GM08714 (cell line): ENCODE results near the gene PSAP.

Experiments used
- H3K4me3 ChIP-seq: fragments of 200-500 bp; sonication (Bioruptor generic); 2 replicates; pipeline ENCODE4 v1.5.1; 2014; ENCODE audit warnings: mild to moderate bottlenecking, low read length, inconsistent platforms
- ZNF274 ChIP-seq: IDR thresholded peaks from 2 replicates; pipeline ENCODE4 v1.6.1; 2012; ENCODE audit warnings: mild to moderate bottlenecking, low read depth, low read length

PSAP gene

GRCh38 chr10:71789871-71790270 lies 61.2 kb downstream of the PSAP start:
- no peak for TF ChIP-seq ZNF274
- H3K4me3 ChIP-seq, result no peak overlapping the region

GRCh38 chr10:71788954-71789353 lies 62.1 kb downstream of the PSAP start:
- no peak overlapping the region for H3K4me3 ChIP-seq
- TF ChIP-seq ZNF274, result no peak

- TF ChIP-seq ZNF274, result no peak
- H3K4me3 ChIP-seq, result no peak overlapping the region
Measured at GRCh38 chr10:71784679-71785272, 66.3 kb downstream of the PSAP start.

GRCh38 chr10:71783917-71784678 lies 67.0 kb downstream of the PSAP start:
- no peak overlapping the region for H3K4me3 ChIP-seq
- no peak for TF ChIP-seq ZNF274

DNA sequence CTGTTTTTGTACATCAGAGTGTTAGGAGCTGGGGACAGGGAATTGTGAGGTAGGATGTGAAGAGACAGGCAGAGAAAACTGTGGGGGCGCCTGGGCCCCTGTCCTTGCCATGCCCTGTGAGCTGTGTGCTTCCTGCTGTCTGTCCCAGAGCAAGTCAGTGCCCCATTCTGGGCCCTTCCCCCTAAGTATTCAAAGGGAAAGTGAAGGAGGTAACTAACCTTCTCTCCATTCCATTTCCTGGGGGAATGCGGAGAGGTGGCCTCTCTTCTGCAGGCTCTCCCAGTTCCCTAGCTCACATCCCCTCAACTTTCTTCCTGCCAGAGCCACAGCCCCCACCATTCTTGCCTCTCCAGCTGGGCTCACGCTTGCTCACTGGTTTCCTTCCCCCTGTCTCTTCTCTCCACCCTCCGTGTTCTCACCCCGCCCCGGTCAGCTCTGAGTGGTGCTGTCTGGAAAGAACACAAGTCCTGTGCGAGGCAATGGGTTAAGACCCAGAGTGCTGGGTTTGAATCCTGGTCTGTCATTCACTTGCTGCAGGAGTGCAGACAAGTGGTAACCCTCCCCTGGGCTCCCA lies 68.0 kb downstream of the PSAP start:
- no peak for TF ChIP-seq ZNF274
- H3K4me3 ChIP-seq, result no peak overlapping the region

DNA sequence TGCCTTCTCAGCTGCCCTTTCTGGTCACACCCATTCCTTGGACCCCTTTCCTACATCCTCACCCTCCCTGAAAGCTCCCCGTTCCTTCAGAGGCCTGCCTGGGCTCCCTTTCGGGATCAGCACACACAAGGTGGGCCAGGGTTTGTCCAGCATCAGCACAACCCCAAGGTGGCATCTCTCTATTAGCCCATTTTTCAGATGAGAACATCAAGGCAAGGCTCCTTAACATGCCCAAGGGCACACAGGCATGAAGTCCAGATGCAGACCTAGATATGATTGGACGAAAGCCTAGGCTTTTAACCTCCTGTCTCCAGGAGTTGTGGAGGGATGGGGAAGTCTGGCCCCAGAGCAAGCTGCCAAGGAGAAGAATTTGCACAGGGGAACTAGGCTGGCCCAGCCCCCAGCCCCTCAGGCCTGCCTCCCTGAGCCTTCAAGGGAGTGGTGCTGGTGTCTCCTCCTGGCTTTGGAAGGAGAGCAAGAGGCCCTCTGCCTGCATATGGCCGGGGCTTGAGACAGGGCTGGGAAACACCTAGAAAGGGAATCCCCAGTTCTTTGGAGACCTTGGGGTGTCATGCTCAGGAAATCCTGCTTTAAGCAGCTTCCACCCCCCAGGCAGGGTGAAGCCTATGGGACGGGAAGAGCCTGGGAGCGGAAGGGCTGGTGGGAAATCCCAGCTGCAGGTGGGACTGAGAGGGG lies 68.7 kb downstream of the PSAP start:
- TF ChIP-seq ZNF274, result no peak
- H3K4me3 ChIP-seq, result no peak overlapping the region

GRCh38 chr10:71780719-71781118 lies 70.3 kb downstream of the PSAP start:
- H3K4me3 ChIP-seq, result no peak overlapping the region
- TF ChIP-seq ZNF274, result no peak

- no peak for TF ChIP-seq ZNF274
- no peak overlapping the region for H3K4me3 ChIP-seq
Measured at GRCh38 chr10:71780156-71780555, 70.9 kb downstream of the PSAP start.

- TF ChIP-seq ZNF274, result no peak
- no peak overlapping the region for H3K4me3 ChIP-seq
Measured at GRCh38 chr10:71779641-71780040, 71.4 kb downstream of the PSAP start.

- H3K4me3 ChIP-seq, result no peak overlapping the region
- TF ChIP-seq ZNF274, result no peak
Measured at GRCh38 chr10:71778071-71778825, 72.8 kb downstream of the PSAP start.

GRCh38 chr10:71777213-71777985 lies 73.7 kb downstream of the PSAP start:
- no peak overlapping the region for H3K4me3 ChIP-seq
- no peak for TF ChIP-seq ZNF274

DNA sequence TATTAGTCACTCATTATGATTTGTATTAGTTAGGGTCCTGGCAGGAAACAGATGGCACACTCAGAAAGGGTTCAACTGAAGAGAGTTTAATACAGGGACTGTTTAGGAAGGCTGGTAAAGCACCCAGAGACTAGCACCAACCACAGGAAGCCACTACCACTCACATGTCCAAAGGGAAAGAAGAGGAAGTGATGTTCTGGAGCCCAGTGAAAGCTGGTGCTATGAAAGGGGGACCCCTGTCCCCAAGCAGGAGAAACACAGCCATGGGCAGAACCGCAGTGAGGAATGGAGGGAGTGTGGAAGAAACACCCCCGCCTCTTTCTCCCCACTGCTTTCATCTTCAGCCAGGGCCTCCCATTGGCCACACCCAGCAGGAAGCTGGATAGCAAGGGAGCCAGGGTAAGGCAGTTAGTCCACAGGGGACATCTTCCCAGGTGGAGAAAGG lies 74.5 kb downstream of the PSAP start:
- TF ChIP-seq ZNF274, result no peak
- no peak overlapping the region for H3K4me3 ChIP-seq
